GM18951 (cell line): ENCODE measurements around the gene DCST2.

Experiments
- POLR2A ChIP-seq: IDR thresholded peaks from 4 replicates; pipeline ENCODE4 v1.6.1; 2011; ENCODE audit warnings: mild to moderate bottlenecking; ENCODE audit not compliant: insufficient read length, insufficient read depth; ENCODE audit errors: extremely low read depth
- in situ Hi-C: fragments of 300-500 bp; cut with MboI; formaldehyde crosslinking; loops from one replicate; pipeline ENCODE4 v1.12.0; 2022; ENCODE audit warnings: low sequenced_read_pairs, mixed read lengths, inconsistent platforms; ENCODE audit not compliant: unreplicated experiment

DCST2 gene

DNA sequence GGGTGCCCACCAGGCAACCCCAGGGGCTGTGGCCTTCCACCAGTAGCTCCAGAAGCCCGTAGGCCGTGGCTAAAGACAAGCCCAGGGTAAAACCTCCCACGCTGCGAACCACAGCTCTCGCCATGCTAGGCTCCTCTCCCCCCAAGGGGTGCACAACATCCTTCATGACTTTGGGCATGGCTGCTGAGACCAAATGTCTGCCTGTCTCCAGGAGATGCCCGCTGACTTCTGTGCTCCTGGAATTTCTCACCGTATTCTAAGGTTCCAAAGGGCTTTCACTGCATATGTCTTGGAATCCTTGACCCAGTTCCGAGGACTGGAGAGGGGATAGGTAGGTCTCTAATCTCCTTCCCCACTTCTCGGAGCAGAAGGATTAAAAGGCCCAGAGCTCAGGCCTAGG lies at the start of gene DCST2, which contains the start of gene DCST1:
Gene DCST2 (minus strand): TSS at position 258 of the 400 bp plus-strand sequence. CDS start 80 bp downstream, at position 178.
Gene DCST1 (plus strand): TSS at position 301 of the 400 bp plus-strand sequence. CDS start 213 bp downstream, outside the sequence.
- in situ Hi-C loops, result no loop called here
- no peak for TF ChIP-seq POLR2A

DNA sequence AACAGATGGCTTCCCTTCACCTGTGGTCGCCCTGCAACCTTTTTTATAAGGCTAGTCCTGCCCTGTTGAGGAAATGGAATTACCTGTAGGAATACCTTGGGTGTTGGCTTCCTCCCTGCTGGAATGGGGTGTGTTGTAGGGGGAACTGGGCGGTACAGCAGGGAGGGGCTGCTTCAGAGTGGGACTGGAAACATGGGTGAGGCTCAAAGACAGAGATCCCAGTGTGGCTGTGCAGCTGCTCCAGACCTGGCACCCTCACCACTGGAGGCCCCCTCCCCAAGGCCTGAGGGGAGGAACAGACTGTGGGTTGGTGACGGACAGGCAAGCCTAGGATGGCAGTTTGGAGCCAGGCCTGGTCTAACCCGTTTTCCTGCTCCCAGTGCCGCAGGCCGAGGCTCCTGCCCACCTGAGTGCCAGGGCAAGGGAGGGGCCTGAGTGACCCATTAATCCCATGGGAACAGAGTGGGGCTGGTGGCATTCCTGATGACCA lies 49.5 kb upstream of the DCST2 start:
- no peak for TF ChIP-seq POLR2A
- in situ Hi-C loops, result no loop called here

- in situ Hi-C loops, result no loop called here
- no peak for TF ChIP-seq POLR2A
These were observed 48.9 kb upstream of the DCST2 start for GRCh38 chr1:155082301-155083051.

DNA sequence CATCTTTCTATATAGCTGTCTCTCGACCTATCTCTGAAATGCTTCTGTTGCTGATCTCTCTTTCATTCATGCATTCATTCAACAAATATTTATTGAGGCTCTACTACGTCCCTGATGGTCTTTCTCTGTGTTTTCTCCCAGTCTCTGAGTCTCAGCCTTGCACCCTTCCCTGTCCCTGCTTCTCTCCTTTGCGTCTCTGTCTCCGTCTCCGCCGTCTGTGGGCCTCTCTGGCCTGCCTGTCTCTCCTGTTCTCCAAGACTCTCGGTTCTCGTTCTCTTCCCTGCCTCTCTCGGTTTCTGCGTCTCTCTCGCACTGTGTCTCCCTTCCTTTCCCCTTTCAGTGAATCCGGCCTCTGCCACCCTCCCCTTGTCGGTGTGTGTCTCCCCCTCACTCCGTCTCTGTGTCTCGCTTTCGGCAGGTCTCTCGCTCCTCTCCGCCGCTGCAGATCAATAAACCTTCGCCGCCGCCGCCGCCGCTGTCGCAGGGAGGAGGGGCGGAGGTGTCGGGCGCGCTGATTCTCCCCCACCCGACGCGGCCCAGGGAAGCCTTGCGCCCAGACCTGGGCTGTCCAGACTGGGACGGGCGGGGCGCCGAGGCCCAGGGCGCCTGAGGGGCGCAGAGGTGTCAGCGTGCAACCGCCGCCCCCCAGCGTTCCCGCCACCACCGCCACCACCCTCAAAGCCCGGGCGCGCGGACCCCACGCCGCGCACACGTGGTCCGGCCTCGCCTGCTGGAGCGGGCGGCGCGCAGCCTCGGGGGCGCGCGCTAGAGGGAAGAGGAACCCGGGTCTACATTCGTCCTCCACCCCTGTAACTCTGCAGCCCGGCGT lies 48.1 kb upstream of the DCST2 start:
- in situ Hi-C loops, result no loop called here
- no peak for TF ChIP-seq POLR2A

- in situ Hi-C loops, result no loop called here
- no peak for TF ChIP-seq POLR2A
These were observed 47.0 kb upstream of the DCST2 start for GRCh38 chr1:155080312-155081228.

- TF ChIP-seq POLR2A, result no peak
- in situ Hi-C loops, result loop anchor here (10.0 kb wide), 1 partner anchor 515 kb away; the partner anchor contains the start of gene CHRNB2
These were observed 46.1 kb upstream of the DCST2 start for GRCh38 chr1:155079487-155080311.

DNA sequence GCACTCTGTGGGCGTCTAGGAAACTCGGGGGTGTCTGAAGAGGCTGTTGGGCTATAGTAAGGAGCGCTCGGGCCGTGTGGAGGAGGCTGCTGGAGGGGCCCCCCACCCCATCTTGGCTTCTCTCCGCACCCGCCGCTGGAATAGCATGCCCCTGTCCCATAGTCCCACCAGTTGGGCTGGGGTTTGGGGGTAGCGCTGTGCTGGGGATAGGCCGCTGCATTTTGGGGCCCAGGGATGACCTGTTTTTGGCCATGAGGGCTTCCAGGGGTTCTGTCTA lies 45.6 kb upstream of the DCST2 start:
- TF ChIP-seq POLR2A, result no peak
- in situ Hi-C loops, result loop anchor here (10.0 kb wide), 1 partner anchor 514 kb away; the partner anchor contains the start of gene CHRNB2

- in situ Hi-C loops, result loop anchor here (10.0 kb wide), 1 partner anchor 514 kb away; the partner anchor contains the start of gene CHRNB2
- TF ChIP-seq POLR2A, result no peak
These were observed 45.1 kb upstream of the DCST2 start, which contains the start of gene EFNA3 for GRCh38 chr1:155078469-155079209. EFNA3 (plus strand) TSS chr1:155078837; CDS start chr1:155078942, 105 bp downstream.

- no peak for TF ChIP-seq POLR2A
- in situ Hi-C loops, result loop anchor here (10.0 kb wide), 1 partner anchor 513 kb away; the partner anchor contains the start of gene CHRNB2
These were observed 44.3 kb upstream of the DCST2 start for GRCh38 chr1:155077758-155078445.

- TF ChIP-seq POLR2A, result no peak
- in situ Hi-C loops, result loop anchor here (10.0 kb wide), 1 partner anchor 513 kb away; the partner anchor contains the start of gene CHRNB2
These were observed 43.8 kb upstream of the DCST2 start for GRCh38 chr1:155077346-155077745.
